H9 (cell line): ENCODE data around the gene EHD4. TPM values are rescaled to one million over a fixed set of nuclear protein-coding genes. Genes with fewer than 3 reads are reported as not detected.

Source experiments
- DNase-seq: peaks from one replicate; pipeline ENCODE4 v3.0.0-alpha.2; 2017
- H2AFZ ChIP-seq: one replicate; pipeline ENCODE4 v1.6.1; 2013; ENCODE audit warnings: mild to moderate bottlenecking, low read length, control low read depth, moderate library complexity
- H2AK5ac ChIP-seq: 2 replicates; pipeline ENCODE4 v1.6.1; 2013; ENCODE audit warnings: low read length, control low read depth, mixed read lengths; ENCODE audit not compliant: insufficient read length
- H2BK120ac ChIP-seq: one replicate; pipeline ENCODE4 v1.6.1; 2013; ENCODE audit warnings: low read depth, mild to moderate bottlenecking, low read length, control low read depth, inconsistent platforms; ENCODE audit not compliant: poor library complexity, severe bottlenecking
- H2BK12ac ChIP-seq: 2 replicates; pipeline ENCODE4 v1.6.1; 2013; ENCODE audit warnings: low read length, control low read depth, mixed read lengths, low read depth; ENCODE audit not compliant: insufficient read length
- H2BK15ac ChIP-seq: 2 replicates; pipeline ENCODE4 v1.6.1; 2013; ENCODE audit warnings: low read depth, low read length, control low read depth
- H2BK20ac ChIP-seq: one replicate; pipeline ENCODE4 v1.6.1; 2013; ENCODE audit warnings: low read depth, mild to moderate bottlenecking, low read length, control low read depth, inconsistent platforms; ENCODE audit not compliant: poor library complexity, severe bottlenecking
- H2BK5ac ChIP-seq: 2 replicates; pipeline ENCODE4 v1.6.1; 2013; ENCODE audit warnings: low read length, control low read depth, mixed read lengths; ENCODE audit not compliant: insufficient read length
- H3K14ac ChIP-seq: 2 replicates; pipeline ENCODE4 v1.6.1; 2013; ENCODE audit warnings: low read length, control low read depth; ENCODE audit not compliant: insufficient read depth
- H3K18ac ChIP-seq: 2 replicates; pipeline ENCODE4 v1.6.1; 2013; ENCODE audit warnings: low read depth, mild to moderate bottlenecking, mixed read lengths, low read length, control low read depth; ENCODE audit not compliant: insufficient read length
- H3K23ac ChIP-seq: 2 replicates; pipeline ENCODE4 v1.6.1; 2013; ENCODE audit warnings: low read length, control low read depth, mixed read lengths, low read depth; ENCODE audit not compliant: insufficient read length
- H3K23me2 ChIP-seq: 2 replicates; pipeline ENCODE4 v1.6.1; 2013; ENCODE audit warnings: low read depth, mild to moderate bottlenecking, mixed read lengths, low read length, control low read depth; ENCODE audit not compliant: insufficient read length, poor library complexity, severe bottlenecking
- H3K27ac ChIP-seq: 2 replicates; pipeline ENCODE4 v1.5.1; 2013; ENCODE audit warnings: low read length, control low read depth, mixed read lengths, low read depth; ENCODE audit not compliant: insufficient read length
- H3K27me3 ChIP-seq: 2 replicates; pipeline ENCODE4 v1.6.1; 2013; ENCODE audit warnings: low read length, control low read depth, inconsistent platforms; ENCODE audit not compliant: insufficient read depth
- H3K4ac ChIP-seq: 2 replicates; pipeline ENCODE4 v1.6.1; 2013; ENCODE audit warnings: low read depth, mild to moderate bottlenecking, control low read depth, inconsistent platforms, low read length, moderate library complexity
- H3K4me1 ChIP-seq: 2 replicates; pipeline ENCODE4 v1.6.1; 2013; ENCODE audit warnings: low read length, control low read depth, inconsistent platforms; ENCODE audit not compliant: insufficient read depth
- H3K4me2 ChIP-seq: 2 replicates; pipeline ENCODE4 v1.6.1; 2013; ENCODE audit warnings: low read length, control low read depth, mixed read lengths; ENCODE audit not compliant: insufficient read length, insufficient read depth
- H3K56ac ChIP-seq: 2 replicates; pipeline ENCODE4 v1.6.1; 2013; ENCODE audit warnings: low read depth, mild to moderate bottlenecking, mixed read lengths, low read length, control low read depth; ENCODE audit not compliant: insufficient read length
- H3K79me1 ChIP-seq: 2 replicates; pipeline ENCODE4 v1.6.1; 2013; ENCODE audit warnings: low read depth, mild to moderate bottlenecking, moderate library complexity, low read length, control low read depth, inconsistent platforms; ENCODE audit not compliant: insufficient read depth, poor library complexity, severe bottlenecking
- H3K79me2 ChIP-seq: 2 replicates; pipeline ENCODE4 v1.6.1; 2013; ENCODE audit warnings: low read length, control low read depth, inconsistent platforms; ENCODE audit not compliant: insufficient read depth
- H3K9ac ChIP-seq: 2 replicates; pipeline ENCODE4 v1.6.1; 2013; ENCODE audit warnings: low read length, control low read depth, mixed read lengths; ENCODE audit not compliant: insufficient read length; ENCODE audit errors: extremely low read depth
- H3K9me3 ChIP-seq: one replicate; pipeline ENCODE4 v1.6.1; 2013; ENCODE audit warnings: low read depth, low read length, inconsistent platforms; ENCODE audit not compliant: control insufficient read depth
- H3T11ph ChIP-seq: one replicate; pipeline ENCODE4 v1.6.1; 2013; ENCODE audit warnings: mild to moderate bottlenecking, low read length, control low read depth, inconsistent platforms
- H4K20me1 ChIP-seq: one replicate; pipeline ENCODE4 v1.6.1; 2013; ENCODE audit not compliant: control insufficient read depth, insufficient read length, insufficient read depth
- H4K5ac ChIP-seq: 2 replicates; pipeline ENCODE4 v1.6.1; 2013; ENCODE audit warnings: low read depth, mild to moderate bottlenecking, mixed read lengths, low read length, control low read depth; ENCODE audit not compliant: insufficient read length
- H4K8ac ChIP-seq: replicated peaks from 2 replicates; pipeline ENCODE4 v1.6.1; 2013; ENCODE audit warnings: low read length, control low read depth, mixed read lengths, low read depth; ENCODE audit not compliant: insufficient read length
- H4K91ac ChIP-seq: 2 replicates; pipeline ENCODE4 v1.6.1; 2013; ENCODE audit warnings: low read depth, mild to moderate bottlenecking, moderate library complexity, mixed read lengths, low read length, control low read depth; ENCODE audit not compliant: insufficient read length
- H3K27ac Mint-ChIP-seq, 3 experiments: 2 replicates in 2 of 3; 3 replicates in 1 of 3; pipeline ENCODE4 v1.8.0; 2020 to 2021; ENCODE audit warnings: mixed read lengths in 3 of 3, mild to moderate bottlenecking in 1 of 3, moderate library complexity in 1 of 3
- H3K27me3 Mint-ChIP-seq: 2 replicates; pipeline ENCODE4 v1.8.0; 2021; ENCODE audit warnings: low read depth, mild to moderate bottlenecking, moderate library complexity, mixed read lengths
- H3K36me3 Mint-ChIP-seq, 3 experiments: 2 replicates in 2 of 3; 3 replicates in 1 of 3; pipeline ENCODE4 v1.8.0; 2020 to 2021; ENCODE audit warnings: low read depth in 3 of 3, mixed read lengths in 3 of 3; ENCODE audit not compliant: insufficient read depth in 1 of 3
- H3K4me1 Mint-ChIP-seq, 2 experiments: 2 replicates each; pipeline ENCODE4 v1.8.0; 2020; ENCODE audit warnings: mixed read lengths in 2 of 2
- H3K4me3 Mint-ChIP-seq, 2 experiments: 2 replicates in 1 of 2; 3 replicates in 1 of 2; pipeline ENCODE4 v1.8.0; 2020 to 2021; ENCODE audit warnings: mild to moderate bottlenecking in 2 of 2, mixed read lengths in 2 of 2, moderate library complexity in 1 of 2
- H3K9me3 Mint-ChIP-seq, 2 experiments: 2 replicates in 1 of 2; 3 replicates in 1 of 2; pipeline ENCODE4 v1.8.0; 2020; ENCODE audit warnings: mild to moderate bottlenecking in 2 of 2, mixed read lengths in 2 of 2, moderate library complexity in 1 of 2
- CTCF ChIP-seq: fragments of 200-600 bp; sonication (generic); conservative IDR thresholded peaks from 3 replicates; pipeline ENCODE4 v1.8.0; 2021; ENCODE audit warnings: antibody characterized with exemption, mild to moderate bottlenecking
- WGBS: extraction: QIAGEN DNeasy Blood & Tissue Kit; methylation state at CpG from one replicate; pipeline ENCODE4 v1.1.7; 2013; ENCODE audit warnings: missing lambda C conversion rate, low lambda C conversion rate, mixed read lengths; ENCODE audit not compliant: insufficient read length; ENCODE audit errors: extremely low coverage; 5-methylcytosine and 5-hydroxymethylcytosine counted together
- total RNA-seq: library from RNA; stranded (reverse); gene quantifications from 2 replicates; pipeline ENCODE4 v1.2.1, GENCODE V29; 2021

Gene EHD4
- total RNA-seq, 1 experiment from 2014 or later, result 22.9 TPM

DNA sequence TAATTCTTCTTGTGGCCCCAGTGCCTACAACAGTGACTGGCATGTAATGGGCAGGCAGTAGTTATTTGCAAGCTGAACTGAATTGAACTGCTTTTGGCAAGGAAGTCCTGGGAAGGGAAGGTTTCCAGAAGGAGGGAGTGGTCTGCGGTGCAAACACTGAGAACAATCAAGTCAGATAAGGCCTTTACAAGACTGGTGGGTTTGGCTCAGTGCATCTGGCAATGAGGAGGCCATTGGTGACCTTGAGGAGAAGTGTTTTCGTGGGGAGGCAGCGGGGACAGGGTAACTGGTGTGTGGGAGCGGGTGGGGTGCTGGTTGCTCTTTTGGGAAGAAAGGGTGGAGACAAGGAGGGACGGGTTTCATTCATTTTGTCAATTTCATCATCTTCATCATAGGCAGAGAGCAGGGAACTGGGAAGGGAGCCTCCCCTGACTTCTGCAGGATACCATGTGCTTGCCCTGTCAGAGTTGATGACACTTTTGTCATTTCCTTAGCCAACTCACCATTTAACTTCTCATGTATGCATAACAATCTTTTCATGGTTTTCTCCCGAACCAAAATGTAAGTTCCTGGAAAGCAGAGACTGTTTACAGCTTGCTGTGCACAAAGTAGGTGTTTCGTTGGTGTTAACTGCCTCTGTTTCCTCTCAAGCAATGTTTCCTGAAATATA is 8.4 kb upstream of the EHD4 start:
- no peaks in the 10 kb centered on the region for H3K23me2 ChIP-seq
- no peak overlapping the region for H4K91ac ChIP-seq
- H3K18ac ChIP-seq, result no peak overlapping the region
- peaks cover 4% of the 10 kb centered on the region; the same call in 1 of the 2 replicates for H3K4me1 ChIP-seq
- no peak overlapping the region for H2BK20ac ChIP-seq
- no peak overlapping the region for H2BK15ac ChIP-seq
- H3K79me1 ChIP-seq, result no peaks in the 10 kb centered on the region
- no peak overlapping the region for H3K23ac ChIP-seq
- no peaks in the 10 kb centered on the region for H3K9me3 Mint-ChIP-seq
- no CpG with 5 or more reads among the region's 7 CpGs for WGBS
- no peaks in the 10 kb centered on the region for H4K20me1 ChIP-seq
- H2AFZ ChIP-seq, result no peak overlapping the region
- no peak overlapping the region for H2AK5ac ChIP-seq
- H4K8ac ChIP-seq, result no peak overlapping the region
- no peak overlapping the region for H4K5ac ChIP-seq
- H3K36me3 Mint-ChIP-seq, result no peaks in the 10 kb centered on the region; a peak in 1 of 7 replicates
- no peak overlapping the region for H3K14ac ChIP-seq
- no peaks in the 10 kb centered on the region; the same call in none of the 2 replicates for H3K27me3 Mint-ChIP-seq
- TF ChIP-seq CTCF, result no peak
- no peak overlapping the region for H3K9ac ChIP-seq
- H3K27me3 ChIP-seq, result no peaks in the 10 kb centered on the region
- no peak overlapping the region for H2BK120ac ChIP-seq
- no peak overlapping the region for H3K27ac Mint-ChIP-seq
- no peak overlapping the region for H2BK12ac ChIP-seq
- H3K4me3 Mint-ChIP-seq, result no peak overlapping the region; a peak in 1 of 5 replicates
- H3K4me2 ChIP-seq, result no peak overlapping the region
- no peak overlapping the region for H2BK5ac ChIP-seq
- no peak overlapping the region for H3K56ac ChIP-seq
- H3K27ac ChIP-seq, result no peak overlapping the region
- H3K4me1 Mint-ChIP-seq, result peaks cover 17% of the 10 kb centered on the region in 2 experiments
- no peaks in the 10 kb centered on the region for H3K9me3 ChIP-seq
- no peak for DNase-seq
- H3T11ph ChIP-seq, result no peak overlapping the region
- no peak overlapping the region for H3K4ac ChIP-seq
- H3K79me2 ChIP-seq, result no peaks in the 10 kb centered on the region
